HG03139 (cell line): Measurements from ENCODE around the gene MPI.

Source experiments
- ATAC-seq: cut with Tn5 transposase; IDR thresholded peaks from one replicate; pipeline ENCODE4 v1.9.1; 2021; ENCODE audit not compliant: unreplicated experiment

MPI gene, protein sequence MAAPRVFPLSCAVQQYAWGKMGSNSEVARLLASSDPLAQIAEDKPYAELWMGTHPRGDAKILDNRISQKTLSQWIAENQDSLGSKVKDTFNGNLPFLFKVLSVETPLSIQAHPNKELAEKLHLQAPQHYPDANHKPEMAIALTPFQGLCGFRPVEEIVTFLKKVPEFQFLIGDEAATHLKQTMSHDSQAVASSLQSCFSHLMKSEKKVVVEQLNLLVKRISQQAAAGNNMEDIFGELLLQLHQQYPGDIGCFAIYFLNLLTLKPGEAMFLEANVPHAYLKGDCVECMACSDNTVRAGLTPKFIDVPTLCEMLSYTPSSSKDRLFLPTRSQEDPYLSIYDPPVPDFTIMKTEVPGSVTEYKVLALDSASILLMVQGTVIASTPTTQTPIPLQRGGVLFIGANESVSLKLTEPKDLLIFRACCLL

GRCh38 chr15:74889883-74890664, at the start of gene MPI:
TSS of gene MPI (plus strand) at chr15:74890042. CDS start at chr15:74890074, 32 bp downstream.
- ATAC-seq, result peak; percentile 74

- no peak for ATAC-seq
These were observed 48.7 kb upstream of the MPI start for GRCh38 chr15:74840851-74841775.

- no peak for ATAC-seq
These were observed 47.9 kb upstream of the MPI start for GRCh38 chr15:74841891-74842373.

GRCh38 chr15:74842581-74843444, 47.0 kb upstream of the MPI start, which contains the start of gene ULK3:
TSS of gene ULK3 (minus strand) at chr15:74843156. CDS start at chr15:74843105, 51 bp downstream.
- ATAC-seq, result peak; percentile 78

DNA sequence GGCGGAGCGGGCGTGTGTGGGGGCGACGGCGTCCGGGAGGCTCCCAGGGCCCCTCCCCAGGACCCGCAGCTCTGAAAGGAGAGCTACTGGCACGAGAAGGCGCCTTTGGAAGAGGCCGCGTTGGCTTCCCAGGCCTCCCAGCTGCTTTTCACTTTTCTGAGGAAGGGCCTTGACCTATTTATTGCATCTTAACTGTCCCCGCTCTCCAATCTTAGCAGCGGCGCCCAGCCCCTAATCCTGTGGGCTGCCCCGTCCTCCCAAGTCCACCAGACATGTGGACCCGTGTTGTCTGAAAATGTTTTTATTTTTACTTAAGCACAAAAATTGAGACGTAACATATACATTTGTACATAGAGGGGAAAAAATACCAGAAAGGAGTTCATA, 46.4 kb upstream of the MPI start:
- no peak for ATAC-seq

- no peak for ATAC-seq
These were observed 45.9 kb upstream of the MPI start for GRCh38 chr15:74843891-74844299.

DNA sequence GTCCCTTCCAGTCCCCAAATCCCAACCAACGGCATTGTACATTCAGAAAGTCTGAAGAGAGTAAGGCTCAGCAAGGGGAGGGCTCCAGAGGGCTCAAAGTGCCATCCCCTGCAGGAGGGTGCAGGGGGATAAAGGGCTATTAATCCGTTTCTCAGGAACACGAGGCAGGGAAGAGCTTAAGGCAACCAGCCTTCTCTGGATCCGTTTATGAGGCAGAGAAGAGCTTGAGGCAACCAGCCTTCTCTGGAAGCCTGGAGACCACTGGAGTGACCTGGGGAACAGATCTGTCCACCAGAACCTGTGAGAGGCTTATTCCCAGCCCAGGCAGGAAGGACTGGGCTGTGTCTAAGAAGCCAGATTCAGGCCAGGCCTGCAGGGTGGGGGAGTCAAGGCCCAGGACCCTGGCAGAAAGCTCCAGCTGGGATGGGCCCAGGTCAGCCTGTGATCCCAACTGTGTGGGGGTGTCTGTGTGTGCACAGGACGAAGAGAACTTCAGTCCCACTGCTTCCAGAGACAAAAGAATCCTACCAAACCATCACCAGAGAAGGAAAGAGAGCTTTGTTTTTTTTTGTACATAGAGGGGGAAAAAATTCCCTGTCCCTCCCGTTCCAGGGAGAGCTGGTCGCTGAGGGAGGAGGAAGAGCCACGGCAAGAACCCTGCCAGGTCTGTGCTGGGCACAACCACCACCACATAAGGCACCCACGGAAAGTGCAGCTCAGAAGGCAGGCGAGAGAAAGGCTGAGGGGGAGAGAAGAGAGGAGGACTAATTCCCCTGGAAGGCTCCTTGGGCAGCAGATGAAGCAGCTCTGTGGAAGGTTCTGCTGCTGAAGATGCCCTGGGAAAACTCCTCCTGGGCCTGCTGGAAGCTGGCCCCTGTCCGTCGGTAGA, 45.3 kb upstream of the MPI start:
- no peak for ATAC-seq

DNA sequence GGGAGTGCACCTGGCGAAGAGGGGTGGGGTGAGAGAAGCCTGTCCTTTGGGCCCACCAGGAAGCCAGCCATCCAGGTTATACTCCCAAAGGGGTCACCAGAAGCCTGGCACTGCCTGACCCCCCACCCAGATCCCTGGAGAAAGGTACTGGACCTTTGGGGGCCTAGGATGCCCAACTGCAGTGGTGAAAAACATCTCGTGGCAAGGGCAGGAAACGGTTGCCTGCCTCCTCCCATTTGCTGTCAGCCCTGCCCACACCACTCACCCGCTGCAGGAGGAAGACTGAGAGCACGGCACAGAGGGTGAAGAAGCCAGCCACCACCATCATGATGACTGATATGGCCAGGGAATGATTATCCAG, 44.7 kb upstream of the MPI start:
- ATAC-seq, result no peak

GRCh38 chr15:74845581-74845980, 44.3 kb upstream of the MPI start:
- no peak for ATAC-seq

- no peak for ATAC-seq
These were observed 42.4 kb upstream of the MPI start for GRCh38 chr15:74847432-74847831.

- no peak for ATAC-seq
These were observed 39.4 kb upstream of the MPI start for GRCh38 chr15:74850393-74850792.

DNA sequence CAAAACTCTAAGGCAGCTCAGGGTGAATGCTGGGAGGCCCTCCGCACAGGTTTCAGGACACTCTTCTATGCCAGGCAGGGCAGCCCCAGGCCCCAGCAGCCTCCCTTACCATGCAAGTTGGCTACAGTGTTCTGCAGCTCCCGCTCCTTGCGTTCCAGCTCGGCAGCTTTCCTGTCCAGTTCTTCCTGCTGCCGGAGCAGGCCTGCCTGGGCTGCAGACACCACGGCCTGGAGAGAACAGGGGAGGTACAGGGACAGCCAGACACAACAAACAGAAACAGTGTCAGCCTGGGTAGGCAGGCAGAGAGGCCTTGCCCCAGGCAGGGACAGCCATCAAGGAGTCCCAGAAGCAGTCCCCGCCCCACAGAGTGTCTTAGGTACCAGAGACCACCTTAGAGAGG, 37.9 kb upstream of the MPI start:
- ATAC-seq, result no peak

DNA sequence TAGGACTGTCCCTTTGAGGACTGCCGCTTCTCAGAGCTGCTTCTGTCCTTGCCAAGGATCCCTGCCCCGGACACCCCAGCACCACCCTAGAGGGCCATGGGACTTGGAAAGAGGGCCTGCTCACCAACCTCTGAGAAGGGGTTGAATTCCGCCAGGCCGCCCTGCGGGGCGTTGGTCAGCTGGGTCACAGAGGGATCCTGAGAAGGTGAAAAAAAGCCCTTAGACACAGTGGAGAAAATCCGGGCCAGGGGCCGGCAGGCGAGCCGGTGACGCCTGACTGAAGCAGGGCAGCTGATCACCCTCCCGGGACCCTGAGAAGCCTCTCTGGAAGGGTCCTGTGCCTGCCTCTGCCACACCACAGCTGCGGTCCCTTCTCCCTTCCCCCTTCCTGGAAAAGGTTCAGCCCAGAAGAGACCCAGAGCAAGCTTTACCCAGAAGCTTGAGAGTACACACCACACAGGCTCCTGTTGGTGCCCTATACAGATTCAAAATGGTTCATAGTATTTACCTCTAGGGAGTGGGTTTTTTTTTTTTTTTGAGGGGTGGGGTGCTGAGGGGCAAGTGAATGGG, 35.3 kb upstream of the MPI start:
- no peak for ATAC-seq

DNA sequence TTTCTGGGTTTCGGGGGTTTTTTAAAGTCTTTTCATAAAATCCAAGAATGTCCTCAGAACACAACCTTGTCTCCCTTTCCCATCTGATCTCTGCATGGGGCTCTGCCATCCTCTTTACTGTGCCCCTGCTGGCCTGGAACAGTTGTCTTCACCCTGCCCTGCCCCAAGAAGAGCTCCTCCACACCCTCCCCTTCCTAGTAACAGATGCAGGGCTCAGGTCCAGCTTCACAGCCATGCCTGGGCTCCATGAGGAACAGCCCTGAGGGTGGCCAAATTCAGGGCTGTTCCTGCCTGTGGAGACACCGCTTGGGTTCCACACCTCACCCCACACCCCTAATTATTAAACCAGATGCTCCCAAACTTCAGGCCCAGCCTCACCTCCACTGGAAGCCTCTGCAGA, 34.0 kb upstream of the MPI start:
- ATAC-seq, result no peak

DNA sequence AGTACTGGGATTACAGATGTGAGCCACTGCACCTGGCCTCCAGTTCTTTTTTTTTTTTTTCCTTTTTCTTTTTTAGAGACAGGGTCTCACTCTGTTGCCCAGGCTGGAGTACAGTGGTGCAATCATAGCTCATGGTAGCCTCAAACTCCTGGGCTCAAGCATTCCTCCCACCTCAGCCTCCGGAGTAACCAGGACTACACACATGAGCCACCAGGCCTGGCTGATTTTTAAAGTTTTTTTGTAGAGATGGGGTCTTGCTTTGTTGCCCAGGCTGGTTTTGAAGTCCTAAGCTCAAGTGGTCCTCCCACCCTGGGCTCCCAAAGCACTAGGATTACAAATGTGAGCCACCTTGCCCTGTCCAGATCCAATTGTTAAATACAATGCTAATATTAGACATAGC, 33.3 kb upstream of the MPI start:
- ATAC-seq, result no peak

GRCh38 chr15:74857082-74857655, 32.7 kb upstream of the MPI start:
- ATAC-seq, result peak; percentile 80

DNA sequence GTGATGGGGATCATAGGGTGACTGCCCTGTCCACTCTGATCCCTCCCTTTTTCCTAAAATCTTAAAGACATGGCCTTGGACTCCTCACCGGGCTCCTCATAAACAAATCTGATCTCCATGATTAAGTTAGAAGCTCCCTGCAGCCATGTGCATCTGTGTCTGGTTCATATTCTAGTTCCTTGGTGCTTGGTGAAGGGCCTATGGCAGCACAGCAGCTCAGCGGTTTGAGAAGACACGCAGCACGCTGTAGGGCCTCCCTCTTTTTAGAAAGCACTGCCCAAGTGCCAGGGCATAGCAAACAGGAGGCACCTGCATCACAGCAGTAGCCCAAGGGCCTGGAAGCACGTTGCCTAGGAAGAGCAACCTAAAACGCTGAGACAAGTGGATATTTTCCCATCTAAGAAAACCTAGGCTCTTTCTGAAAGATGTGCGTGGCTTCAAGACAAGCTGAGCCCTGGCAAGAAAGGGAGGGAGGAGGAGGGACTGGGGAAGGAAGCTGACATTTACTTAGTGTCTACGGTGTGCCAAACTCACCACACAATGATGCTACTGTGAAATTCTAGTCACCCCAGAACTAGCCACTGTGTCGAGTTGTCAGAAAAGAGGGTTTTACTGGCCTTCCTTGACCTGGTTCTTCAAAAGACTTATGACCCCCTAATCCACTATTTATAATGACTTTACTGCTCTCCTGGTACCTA, 32.0 kb upstream of the MPI start:
- peak; percentile 11 for ATAC-seq

DNA sequence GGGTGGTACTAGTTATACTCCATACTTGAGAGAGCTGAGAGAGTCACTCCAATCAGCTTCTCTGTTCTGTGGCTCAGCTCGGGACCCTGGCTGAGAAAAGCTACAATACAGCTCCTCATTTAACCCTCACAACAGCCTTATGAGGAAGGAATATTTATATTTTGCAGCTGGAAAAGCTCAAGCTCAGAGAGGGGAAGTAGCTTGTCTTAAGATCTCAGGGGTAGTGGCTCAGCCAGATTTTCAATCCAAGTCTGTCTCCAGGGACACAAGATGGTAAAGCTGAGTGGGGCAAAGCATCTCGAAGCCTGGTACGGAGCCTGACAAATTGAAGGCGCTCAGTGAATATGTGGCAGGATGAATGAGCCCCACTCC, 31.5 kb upstream of the MPI start:
- no peak for ATAC-seq
